ENCODE results near the gene SUB1.
"Not testable (repeated sequence)": the region's sequence is repeated elsewhere in the genome, so short reads cannot be mapped to it uniquely, and the experiment has no call there.

SUB1 gene

GRCh38 chr5:32542216-32543059, 42.9 kb upstream of the SUB1 start:
- CTCF ChIA-PET: interaction anchor here (0.6 to 0.9 kb wide), 2 partner anchors 37 to 1363 kb away, joined by 3 read pairs; no protein-coding TSS in a partner anchor
- DNase-seq (ENCODE audit: low read depth, low spot score): no peak
- H3K4me3 ChIP-seq (ENCODE audit: low read depth, low read length): no peak overlapping the region
- POLR2A ChIA-PET: no interaction called here
- no peak for TF ChIP-seq CTCF (IDR thresholded peaks at IDR 0.05; ENCODE audit: insufficient read depth, low read length, missing control alignments)

GRCh38 chr5:32543291-32543690, 42.1 kb upstream of the SUB1 start:
- no peak for TF ChIP-seq CTCF (IDR thresholded peaks at IDR 0.05; ENCODE audit: insufficient read depth, low read length, missing control alignments)
- POLR2A ChIA-PET: no interaction called here
- no peak for DNase-seq (ENCODE audit: low read depth, low spot score)
- CTCF ChIA-PET: no interaction called here
- H3K4me3 ChIP-seq (ENCODE audit: low read depth, low read length): no peak overlapping the region

GRCh38 chr5:32545102-32545800, 40.1 kb upstream of the SUB1 start:
- TF ChIP-seq CTCF (IDR thresholded peaks at IDR 0.05; ENCODE audit: insufficient read depth, low read length, missing control alignments): no peak
- CTCF ChIA-PET: interaction anchor here (1.1 kb wide), 2 partner anchors 45 to 56 kb away, joined by 3 to 4 read pairs; no protein-coding TSS in a partner anchor
- H3K4me3 ChIP-seq (ENCODE audit: low read depth, low read length): no peak overlapping the region
- DNase-seq (ENCODE audit: low read depth, low spot score): no peak
- POLR2A ChIA-PET: no interaction called here

- CTCF ChIA-PET: interaction anchor here (1.0 to 1.3 kb wide), 2 partner anchors 39 to 62 kb away, joined by 3 to 4 read pairs; no protein-coding TSS in a partner anchor
- DNase-seq (ENCODE audit: low read depth, low spot score): no peak
- no peak overlapping the region for H3K4me3 ChIP-seq (ENCODE audit: low read depth, low read length)
- POLR2A ChIA-PET: no interaction called here
- TF ChIP-seq CTCF (IDR thresholded peaks at IDR 0.05; ENCODE audit: insufficient read depth, low read length, missing control alignments): no peak
Observed at GRCh38 chr5:32551194-32551593, 34.2 kb upstream of the SUB1 start.

- CTCF ChIA-PET: interaction anchor here (1.0 to 1.3 kb wide), 2 partner anchors 38 to 62 kb away, joined by 3 to 4 read pairs; no protein-coding TSS in a partner anchor
- POLR2A ChIA-PET: no interaction called here
- no peak for TF ChIP-seq CTCF (IDR thresholded peaks at IDR 0.05; ENCODE audit: insufficient read depth, low read length, missing control alignments)
- no peak overlapping the region for H3K4me3 ChIP-seq (ENCODE audit: low read depth, low read length)
- DNase-seq (ENCODE audit: low read depth, low spot score): no peak
Observed at GRCh38 chr5:32551865-32552264, 33.5 kb upstream of the SUB1 start.

GRCh38 chr5:32552491-32552890, 32.9 kb upstream of the SUB1 start:
- H3K4me3 ChIP-seq (ENCODE audit: low read depth, low read length); POLR2A ChIA-PET; DNase-seq (ENCODE audit: low read depth, low spot score): not testable (repeated sequence)
- CTCF ChIA-PET: interaction anchor here (1.3 kb wide), 1 partner anchor 63 kb away, joined by 3 read pairs; no protein-coding TSS in a partner anchor
